ENCODE data around the gene CCAR1.

GRCh38 chr10:68795886-68796532 is 75.0 kb downstream of the CCAR1 start:
- TF ChIP-seq CTCF (IDR thresholded peaks at IDR 0.05) (no peak), POLR2A (IDR thresholded peaks at IDR 0.05) (no peak)
